Activated naive CD8-positive, alpha-beta T cell treated with anti-CD3 and anti-CD28 coated beads, Interleukin-2, amount 50 U/mL, for 24 hours (primary cell): ENCODE results near the gene PRUNE2.

Source experiments
- ATAC-seq: fragments of 150-1000 bp; cut with Tn5 transposase; one replicate; pipeline ENCODE4 v1.10.0; 2021
- DNase-seq: peaks from one replicate; pipeline ENCODE4 v3.0.0; 2021
- H3K27ac Mint-ChIP-seq: one replicate; pipeline ENCODE4 v1.8.0; 2021; ENCODE audit warnings: mild to moderate bottlenecking, mixed read lengths
- H3K27me3 Mint-ChIP-seq: one replicate; pipeline ENCODE4 v1.8.0; 2021; ENCODE audit warnings: mixed read lengths
- H3K36me3 Mint-ChIP-seq: one replicate; pipeline ENCODE4 v1.8.0; 2021; ENCODE audit warnings: low read depth, mixed read lengths
- H3K4me1 Mint-ChIP-seq: one replicate; pipeline ENCODE4 v1.8.0; 2021; ENCODE audit warnings: mixed read lengths
- H3K4me3 Mint-ChIP-seq: one replicate; pipeline ENCODE4 v1.8.0; 2021; ENCODE audit warnings: mild to moderate bottlenecking, moderate library complexity, mixed read lengths
- H3K9me3 Mint-ChIP-seq: one replicate; pipeline ENCODE4 v1.8.0; 2021; ENCODE audit warnings: mixed read lengths

The PRUNE2 gene

GRCh38 chr9:76701441-76702039 lies 204.4 kb downstream of the PRUNE2 start:
- ATAC-seq (no peak), DNase-seq (no peak)
- Mint-ChIP-seq H3K27me3 (peaks cover 29% of the 10 kb centered on the region), H3K4me3 (no peak overlapping the region), H3K36me3 (no peaks in the 10 kb centered on the region), H3K9me3 (no peaks in the 10 kb centered on the region), H3K27ac (no peak overlapping the region), H3K4me1 (peaks cover 3% of the 10 kb centered on the region)

GRCh38 chr9:76700916-76701315 lies 205.0 kb downstream of the PRUNE2 start:
- no peaks in the 10 kb centered on the region for H3K9me3 Mint-ChIP-seq
- H3K27ac Mint-ChIP-seq = no peak overlapping the region
- H3K27me3 Mint-ChIP-seq = peaks cover 31% of the 10 kb centered on the region
- DNase-seq = no peak
- H3K36me3 Mint-ChIP-seq = no peaks in the 10 kb centered on the region
- H3K4me1 Mint-ChIP-seq = peaks cover 3% of the 10 kb centered on the region
- H3K4me3 Mint-ChIP-seq = no peak overlapping the region
- no peak for ATAC-seq

GRCh38 chr9:76699971-76700370 lies 205.9 kb downstream of the PRUNE2 start:
- Mint-ChIP-seq H3K36me3 (no peaks in the 10 kb centered on the region), H3K4me1 (peaks cover 3% of the 10 kb centered on the region), H3K9me3 (no peaks in the 10 kb centered on the region), H3K4me3 (no peak overlapping the region), H3K27ac (no peak overlapping the region), H3K27me3 (peaks cover 32% of the 10 kb centered on the region)
- DNase-seq = no peak
- ATAC-seq = no peak

GRCh38 chr9:76697554-76697953 lies 208.4 kb downstream of the PRUNE2 start:
- H3K27me3 Mint-ChIP-seq = peaks cover 33% of the 10 kb centered on the region
- ATAC-seq (no peak), DNase-seq (no peak)
- H3K36me3 Mint-ChIP-seq = no peaks in the 10 kb centered on the region
- peaks cover 3% of the 10 kb centered on the region for H3K4me1 Mint-ChIP-seq
- no peak overlapping the region for H3K27ac Mint-ChIP-seq
- no peaks in the 10 kb centered on the region for H3K9me3 Mint-ChIP-seq
- H3K4me3 Mint-ChIP-seq = no peak overlapping the region

GRCh38 chr9:76697081-76697480 lies 208.8 kb downstream of the PRUNE2 start:
- Mint-ChIP-seq H3K36me3 (no peaks in the 10 kb centered on the region), H3K4me1 (peaks cover 3% of the 10 kb centered on the region)

GRCh38 chr9:76693912-76694311 lies 212.0 kb downstream of the PRUNE2 start:
- Mint-ChIP-seq H3K27ac (no peak overlapping the region), H3K9me3 (no peaks in the 10 kb centered on the region), H3K4me1 (peaks cover 8% of the 10 kb centered on the region), H3K27me3 (peaks cover 54% of the 10 kb centered on the region), H3K4me3 (no peak overlapping the region), H3K36me3 (no peaks in the 10 kb centered on the region)
- DNase-seq (no peak), ATAC-seq (no peak)

More at GRCh38 chr9:76697081-76697480, 208.8 kb downstream of the PRUNE2 start:
- Mint-ChIP-seq H3K27me3 (peaks cover 38% of the 10 kb centered on the region), H3K4me3 (no peak overlapping the region), H3K27ac (no peak overlapping the region), H3K9me3 (no peaks in the 10 kb centered on the region)
- DNase-seq (no peak), ATAC-seq (no peak)

GRCh38 chr9:76692458-76693129 lies 213.3 kb downstream of the PRUNE2 start:
- Mint-ChIP-seq H3K27me3 (peaks cover 50% of the 10 kb centered on the region), H3K27ac (no peak overlapping the region), H3K4me3 (no peak overlapping the region), H3K36me3 (no peaks in the 10 kb centered on the region), H3K9me3 (no peaks in the 10 kb centered on the region), H3K4me1 (peaks cover 21% of the 10 kb centered on the region)
- no peak for DNase-seq
- no peak for ATAC-seq

- Mint-ChIP-seq H3K27ac (no peak overlapping the region), H3K9me3 (no peaks in the 10 kb centered on the region), H3K36me3 (no peaks in the 10 kb centered on the region), H3K4me1 (peaks cover 21% of the 10 kb centered on the region), H3K4me3 (peak overlapping the region; percentile 67), H3K27me3 (peaks cover 48% of the 10 kb centered on the region)
- DNase-seq (no peak), ATAC-seq (no peak)
Observed at GRCh38 chr9:76691517-76692313, 214.2 kb downstream of the PRUNE2 start.

GRCh38 chr9:76690973-76691370 lies 214.9 kb downstream of the PRUNE2 start:
- Mint-ChIP-seq H3K27ac (no peak overlapping the region), H3K4me1 (peaks cover 21% of the 10 kb centered on the region), H3K4me3 (no peak overlapping the region), H3K9me3 (no peaks in the 10 kb centered on the region), H3K36me3 (no peaks in the 10 kb centered on the region), H3K27me3 (peaks cover 44% of the 10 kb centered on the region)
- DNase-seq = no peak
- no peak for ATAC-seq

GRCh38 chr9:76690246-76690972 lies 215.5 kb downstream of the PRUNE2 start:
- peaks cover 21% of the 10 kb centered on the region for H3K4me1 Mint-ChIP-seq
- H3K36me3 Mint-ChIP-seq = no peaks in the 10 kb centered on the region

GRCh38 chr9:76688471-76689238 lies 217.3 kb downstream of the PRUNE2 start:
- no peak overlapping the region for H3K4me3 Mint-ChIP-seq
- no peaks in the 10 kb centered on the region for H3K9me3 Mint-ChIP-seq
- ATAC-seq (no peak), DNase-seq (no peak)
- no peaks in the 10 kb centered on the region for H3K36me3 Mint-ChIP-seq
- peak overlapping the region; percentile 45 for H3K27ac Mint-ChIP-seq
- peaks cover 32% of the 10 kb centered on the region for H3K27me3 Mint-ChIP-seq
- H3K4me1 Mint-ChIP-seq = peaks cover 21% of the 10 kb centered on the region

More at GRCh38 chr9:76690246-76690972, 215.5 kb downstream of the PRUNE2 start:
- Mint-ChIP-seq H3K27ac (no peak overlapping the region), H3K9me3 (no peaks in the 10 kb centered on the region), H3K4me3 (no peak overlapping the region), H3K27me3 (peaks cover 40% of the 10 kb centered on the region)
- no peak for ATAC-seq
- DNase-seq = no peak

- Mint-ChIP-seq H3K27me3 (peaks cover 30% of the 10 kb centered on the region), H3K9me3 (no peaks in the 10 kb centered on the region), H3K4me3 (no peak overlapping the region), H3K36me3 (no peaks in the 10 kb centered on the region), H3K4me1 (peaks cover 21% of the 10 kb centered on the region), H3K27ac (peak overlapping the region; percentile 71)
- peak; percentile 90 for ATAC-seq
- DNase-seq = peak; percentile 11
Observed at GRCh38 chr9:76687861-76688391, 218.0 kb downstream of the PRUNE2 start.

GRCh38 chr9:76686756-76687155 lies 219.2 kb downstream of the PRUNE2 start:
- no peaks in the 10 kb centered on the region for H3K9me3 Mint-ChIP-seq
- H3K36me3 Mint-ChIP-seq = no peaks in the 10 kb centered on the region
- H3K4me1 Mint-ChIP-seq = peaks cover 19% of the 10 kb centered on the region
- no peak overlapping the region for H3K4me3 Mint-ChIP-seq
- DNase-seq = no peak
- no peak for ATAC-seq
- H3K27me3 Mint-ChIP-seq = peaks cover 21% of the 10 kb centered on the region
- H3K27ac Mint-ChIP-seq = no peak overlapping the region

GRCh38 chr9:76684213-76684612 lies 221.7 kb downstream of the PRUNE2 start:
- Mint-ChIP-seq H3K4me3 (no peak overlapping the region), H3K36me3 (no peaks in the 10 kb centered on the region), H3K27me3 (peaks cover 8% of the 10 kb centered on the region), H3K27ac (no peak overlapping the region), H3K9me3 (no peaks in the 10 kb centered on the region), H3K4me1 (peaks cover 29% of the 10 kb centered on the region)
- ATAC-seq = no peak
- DNase-seq = no peak
